NCI-H146 treated with DMSO at 0.1 percent for 48 hours (cell line): ENCODE measurements around the gene VCP.
A peak's percentile ranks its signal among the peaks of the same experiment; 100 is the strongest.

Source experiments
- DNase-seq: peaks from one replicate; lab custom pipeline; 2025; ENCODE audit not compliant: unreplicated experiment; lab: John Stamatoyannopoulos, UW

The VCP gene

DNA sequence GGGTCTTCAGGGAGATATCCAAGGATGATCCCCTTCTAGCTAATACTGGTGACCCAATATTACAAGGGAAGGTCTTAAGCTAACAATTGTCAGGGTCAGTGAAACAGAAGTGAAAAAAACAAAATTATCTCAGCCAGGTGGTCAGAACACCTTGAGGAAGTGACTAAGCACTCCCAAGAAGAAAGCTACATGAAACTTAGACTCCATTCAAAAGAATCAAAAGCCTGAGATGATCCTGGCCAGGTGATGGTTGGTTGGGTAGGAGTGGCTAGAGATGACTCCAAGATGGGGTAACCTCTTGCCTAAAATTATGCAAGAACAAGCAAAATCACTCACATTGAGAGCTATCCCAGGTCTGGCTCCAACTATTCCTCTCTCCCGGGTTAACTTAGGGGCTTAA is 5.4 kb downstream of the VCP start:
- DNase-seq, result no peak

DNA sequence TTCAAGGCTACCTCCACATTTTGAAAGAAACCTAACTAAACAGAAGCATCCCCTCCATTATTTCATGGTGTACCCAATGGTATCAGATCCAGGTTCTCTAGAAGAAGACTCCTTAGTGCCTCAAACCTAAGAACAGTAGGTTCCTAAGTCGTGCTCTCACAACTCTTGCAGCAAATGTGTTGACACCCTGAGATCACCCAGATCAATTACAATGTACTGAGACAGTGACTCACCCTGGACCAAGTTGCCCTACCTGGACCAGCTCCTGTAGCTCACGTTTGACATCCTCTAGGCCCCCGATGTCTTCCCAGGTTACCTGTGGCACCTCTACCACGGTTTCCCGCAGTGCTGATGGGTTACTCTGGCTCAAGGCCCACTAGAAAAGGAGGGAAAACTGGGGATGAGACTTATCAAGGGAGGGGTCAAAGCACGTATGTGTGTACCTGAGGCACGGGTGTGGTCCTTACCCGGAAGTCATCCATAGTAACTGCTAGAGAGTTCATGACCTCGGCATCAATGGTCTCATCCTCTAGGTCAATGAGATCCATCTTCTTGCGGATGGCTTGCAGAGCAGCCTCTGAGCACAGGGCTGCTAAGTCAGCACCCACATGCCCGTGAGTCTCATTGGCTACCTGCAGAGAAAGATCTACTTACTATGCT is 11.7 kb downstream of the VCP start:
- DNase-seq, result no peak

DNA sequence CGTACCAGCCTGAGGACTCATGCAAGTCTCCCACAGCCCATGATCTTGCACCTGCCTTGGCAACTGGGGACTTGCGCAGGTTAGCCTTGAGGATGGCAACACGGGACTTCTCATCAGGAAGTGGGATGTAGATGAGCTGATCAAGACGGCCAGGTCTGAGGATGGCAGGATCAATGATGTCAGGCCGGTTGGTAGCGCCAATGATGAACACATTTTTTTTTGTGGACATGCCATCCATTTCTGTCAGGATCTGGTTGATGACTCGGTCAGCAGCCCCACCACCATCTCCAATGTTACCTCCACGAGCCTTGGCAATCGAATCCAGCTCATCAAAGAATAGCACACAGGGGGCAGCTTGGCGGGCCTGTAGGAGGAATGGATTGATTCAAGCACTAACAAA is 13.0 kb downstream of the VCP start:
- no peak for DNase-seq

DNA sequence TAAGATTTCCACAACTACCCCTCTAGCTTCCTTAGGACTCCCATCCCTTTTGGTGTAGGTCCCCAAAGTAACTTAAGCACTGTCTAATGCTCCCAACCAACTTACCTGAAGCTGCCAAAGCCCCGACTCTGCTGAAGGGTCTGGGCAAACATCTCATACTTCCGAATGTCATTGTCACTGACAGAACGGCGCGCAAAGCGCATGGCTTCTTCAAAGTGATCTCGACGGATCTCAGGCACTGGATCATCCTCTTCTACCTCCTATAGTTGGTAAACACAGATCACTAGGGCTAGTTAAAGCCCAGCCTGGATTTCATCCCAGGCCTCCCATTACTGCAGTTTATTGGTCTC is 15.2 kb downstream of the VCP start:
- DNase-seq, result no peak

DNA sequence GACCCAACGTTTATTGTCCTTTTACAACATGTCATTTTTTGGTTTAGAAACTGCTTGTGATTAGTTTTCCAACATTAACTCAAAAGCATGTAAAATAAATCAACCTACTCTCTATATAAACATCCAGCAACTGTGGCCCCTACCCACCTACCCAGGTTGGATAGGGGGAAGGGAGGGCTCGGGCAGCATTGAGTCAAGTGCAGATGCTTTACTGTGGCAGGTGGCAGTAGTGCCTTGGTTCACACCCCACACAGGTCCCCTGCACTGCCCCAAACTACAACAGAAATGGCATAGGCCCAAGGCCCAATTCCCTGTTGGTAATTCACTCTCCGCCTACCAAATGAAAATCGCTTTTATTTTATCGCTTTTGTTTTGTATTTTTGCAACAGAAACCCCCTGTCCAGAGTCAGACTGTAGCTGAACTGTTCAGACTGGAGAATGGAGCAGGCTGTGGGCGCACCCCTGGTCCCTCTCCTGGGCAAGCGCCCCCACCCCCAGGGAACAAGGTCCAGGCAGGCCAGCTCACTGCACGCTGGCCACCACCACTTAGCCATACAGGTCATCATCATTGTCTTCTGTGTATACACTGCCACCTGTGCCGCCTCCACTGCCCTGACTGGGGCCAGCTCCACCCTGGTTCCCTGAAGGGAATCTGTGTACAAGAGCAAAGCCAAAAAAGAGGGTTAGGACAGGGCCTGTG is 15.7 kb downstream of the VCP start:
- DNase-seq, result no peak

GRCh38 chr9:35054871-35055644 is 17.4 kb downstream of the VCP start:
- no peak for DNase-seq

DNA sequence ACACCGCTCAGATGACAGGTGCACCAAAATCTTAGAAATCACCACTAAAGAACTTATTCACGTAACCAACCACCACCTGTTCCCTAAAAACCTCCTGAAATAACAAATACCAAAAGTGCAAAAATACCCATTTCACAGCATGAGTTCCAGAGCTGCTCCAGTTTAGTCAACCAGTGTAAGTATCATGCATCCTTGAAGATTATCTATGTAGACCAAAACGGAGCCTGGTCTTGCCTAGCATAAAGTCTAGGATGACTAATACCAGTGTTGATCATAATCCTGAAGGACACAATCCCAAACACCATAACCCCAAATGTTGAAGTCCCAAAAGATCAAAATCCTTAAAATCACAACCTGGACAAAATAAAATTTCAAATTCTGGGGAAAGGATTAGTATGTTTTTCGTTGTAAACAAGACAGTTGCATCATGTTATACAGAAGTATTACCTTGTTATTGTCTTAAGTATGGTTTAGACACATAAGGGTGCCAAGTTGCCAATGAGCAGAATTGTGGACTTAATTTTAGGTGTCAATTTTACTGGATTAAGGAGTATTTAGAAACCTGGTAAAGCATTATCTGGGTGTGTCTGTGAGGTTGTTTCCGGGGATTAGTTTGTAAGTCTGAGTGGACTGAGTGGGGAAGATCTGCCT is 18.1 kb downstream of the VCP start:
- DNase-seq, result no peak

- DNase-seq, result peak; percentile 30
These were observed 21.1 kb downstream of the VCP start for GRCh38 chr9:35051069-35051967.

DNA sequence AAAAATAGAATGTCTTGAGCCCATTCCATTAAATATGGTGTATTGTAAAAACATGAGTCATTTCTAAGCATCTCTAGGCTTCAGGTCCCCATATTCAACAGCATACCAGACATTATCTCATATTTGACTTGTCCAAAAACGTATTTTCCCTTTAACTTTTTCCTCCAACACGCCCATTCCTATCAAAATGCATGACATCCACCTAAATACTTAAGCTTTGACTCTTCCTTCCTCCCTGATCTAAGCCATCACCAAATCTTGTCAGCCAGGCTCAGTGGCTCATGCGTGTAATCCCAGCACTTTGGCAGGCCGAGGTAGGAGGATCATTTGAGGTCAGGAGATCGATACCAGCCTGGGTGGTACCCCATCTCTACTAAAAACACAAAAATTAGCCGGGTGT is 23.9 kb downstream of the VCP start:
- DNase-seq, result no peak

DNA sequence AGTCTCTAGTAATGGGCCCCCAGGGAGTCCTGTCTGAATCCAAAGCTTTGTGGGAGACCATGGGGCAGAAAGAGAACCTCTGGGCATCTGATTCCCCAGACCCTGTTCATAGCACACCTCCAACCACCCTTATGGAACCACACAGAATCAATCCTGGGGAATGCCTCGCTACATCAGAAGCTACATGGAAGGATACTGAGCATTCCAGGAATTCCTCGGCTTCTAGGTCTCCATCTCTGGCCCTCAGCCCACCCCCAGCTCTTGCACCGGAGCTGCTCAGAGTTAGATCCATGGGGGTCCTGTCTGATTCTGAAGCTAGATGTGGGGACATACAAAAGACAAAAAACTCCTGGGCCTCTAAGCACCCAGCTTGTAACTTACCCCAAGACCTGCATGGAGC is 28.4 kb downstream of the VCP start:
- no peak for DNase-seq

- DNase-seq, result no peak
These were observed 29.4 kb downstream of the VCP start for GRCh38 chr9:35042891-35043545.

DNA sequence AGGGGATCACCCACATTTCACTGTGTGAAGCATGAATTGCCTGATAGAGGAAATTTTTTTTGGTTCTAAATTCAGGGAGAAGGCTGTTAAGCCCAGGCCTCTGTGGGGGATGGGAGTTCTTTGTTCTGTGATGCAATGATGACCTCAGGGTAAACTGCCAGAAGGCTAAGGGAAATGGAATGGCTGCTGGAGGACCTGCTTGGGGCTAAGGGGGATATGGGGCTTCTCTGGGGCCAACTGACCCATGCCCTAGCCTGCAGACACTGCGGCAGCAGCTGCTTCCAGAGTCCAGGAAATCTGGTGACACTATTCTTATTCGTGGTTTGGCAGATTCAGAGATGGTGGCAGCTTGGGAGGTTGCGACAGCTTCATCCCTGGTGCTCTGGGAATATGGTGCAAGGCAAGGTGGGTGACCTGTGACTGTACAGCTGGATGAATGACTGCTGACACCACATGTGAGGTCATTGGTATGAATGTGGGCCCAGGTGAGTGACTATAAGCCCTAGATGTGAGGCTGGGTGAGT is 30.3 kb downstream of the VCP start:
- no peak for DNase-seq

DNA sequence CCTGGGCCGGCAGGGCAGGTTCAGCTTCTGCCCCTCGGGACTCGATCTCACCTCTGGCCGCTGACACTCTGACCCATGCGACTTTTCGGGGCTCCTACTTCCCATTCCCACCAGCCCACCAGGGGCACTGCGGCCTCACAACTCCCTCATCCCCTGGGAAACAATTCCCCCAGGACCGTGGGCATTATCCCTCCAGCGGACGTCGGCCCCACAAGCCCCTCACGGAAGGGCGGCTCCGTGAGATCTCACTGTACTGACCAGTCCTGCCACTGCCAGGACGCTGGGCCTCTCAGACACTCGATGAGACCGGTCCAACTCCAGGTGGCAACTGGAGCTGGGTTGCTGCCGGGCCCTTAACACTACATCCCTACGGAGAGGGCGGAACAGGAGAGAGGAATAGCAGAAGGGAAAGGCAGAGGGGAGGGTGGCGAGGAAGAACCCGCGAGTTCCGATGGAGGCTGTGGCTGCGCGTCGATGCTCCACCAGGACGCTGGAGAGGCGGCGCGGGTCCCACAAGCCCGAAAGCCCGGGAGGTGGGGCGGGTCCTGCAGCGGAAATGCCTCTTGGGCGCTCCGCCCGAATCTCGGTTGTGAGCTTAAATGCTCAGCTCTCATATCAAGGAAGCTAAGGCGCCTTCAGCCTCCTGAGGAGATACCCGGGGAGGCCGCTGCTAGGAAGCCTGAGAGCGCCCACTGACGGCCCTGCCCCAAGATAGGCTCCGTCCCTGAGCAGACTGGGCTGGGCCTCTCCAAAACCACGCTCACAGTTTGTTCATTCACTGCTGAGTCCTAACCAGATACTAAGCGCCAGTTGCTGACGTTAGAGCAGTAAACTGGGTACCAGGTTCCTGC is 36.3 kb downstream of the VCP start:
- no peak for DNase-seq

DNA sequence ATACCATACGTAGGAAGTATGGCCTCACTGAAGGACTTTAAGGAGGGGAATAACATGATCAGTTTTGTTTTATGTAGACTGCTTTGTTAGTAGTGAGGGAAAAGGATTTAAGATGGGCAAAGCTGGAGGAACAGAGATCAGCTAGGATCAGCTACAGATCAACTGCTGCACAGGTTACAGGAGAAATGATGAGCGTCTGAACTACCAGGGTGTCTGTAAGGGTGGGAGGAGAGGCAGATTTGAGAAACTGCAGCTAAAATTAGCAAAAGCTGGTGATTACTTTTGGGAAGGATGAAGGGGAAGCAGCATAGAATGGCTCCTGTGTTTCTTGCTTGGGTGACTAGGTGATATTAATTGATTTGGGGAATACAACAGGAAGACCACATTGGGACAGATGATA is 39.3 kb downstream of the VCP start:
- DNase-seq, result no peak

- no peak for DNase-seq
These were observed 42.6 kb downstream of the VCP start for GRCh38 chr9:35029852-35030251.

DNA sequence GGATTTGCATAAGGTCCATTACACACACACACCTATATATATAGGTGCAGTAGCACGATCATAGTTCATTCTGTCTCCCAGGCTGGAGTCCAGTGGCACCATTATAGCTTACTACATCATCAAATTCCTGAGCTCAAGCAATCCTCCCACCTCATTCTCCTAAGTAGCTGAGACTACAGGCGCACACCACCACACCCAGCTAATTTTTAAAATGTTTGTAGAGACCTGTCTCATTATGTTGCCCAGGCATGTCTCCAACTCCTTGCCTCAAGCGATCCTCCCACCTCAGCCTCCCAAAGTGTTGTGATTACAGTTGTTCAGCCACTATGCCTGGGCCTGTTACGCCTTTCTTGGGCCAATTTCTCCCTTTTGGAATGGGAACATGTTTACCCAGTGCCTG is 43.2 kb downstream of the VCP start:
- DNase-seq, result no peak

DNA sequence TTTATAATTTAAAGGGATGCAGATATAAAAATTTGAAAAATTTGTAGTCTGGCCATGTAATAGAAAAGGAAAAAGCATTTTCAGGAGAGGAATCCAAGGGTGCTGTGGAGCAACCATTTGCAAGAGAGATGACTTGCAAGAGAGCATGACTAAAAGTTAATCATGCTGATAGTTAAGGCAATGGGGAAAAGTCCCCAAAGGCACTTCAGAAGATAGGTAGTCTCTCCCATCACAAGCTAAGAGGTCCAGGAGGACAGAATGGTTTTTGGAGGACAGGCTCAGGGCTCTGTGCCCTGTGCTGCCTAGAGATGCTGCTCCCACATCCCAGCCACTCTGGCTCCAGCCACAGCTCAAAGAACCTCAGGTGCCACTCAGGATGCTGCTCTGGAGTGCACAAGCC is 44.1 kb downstream of the VCP start:
- DNase-seq, result no peak

DNA sequence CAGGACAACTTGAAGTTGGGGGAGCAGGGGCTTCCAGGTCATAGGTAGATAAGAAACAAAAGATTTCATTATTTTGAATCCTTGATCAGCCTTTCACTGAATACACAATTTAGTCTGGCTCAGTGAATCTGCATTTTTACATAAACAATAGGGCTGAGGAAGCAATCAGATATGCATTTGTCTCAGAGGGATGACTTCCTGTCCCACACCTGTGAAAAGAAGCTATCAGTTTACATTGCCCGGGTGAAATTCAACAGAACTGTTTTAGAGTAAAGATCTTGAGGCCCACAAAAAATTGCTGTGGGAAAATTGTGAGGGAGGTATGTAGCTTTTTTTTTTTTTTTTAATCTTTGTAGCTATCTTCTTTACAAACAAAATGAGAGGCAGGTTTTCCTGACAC is 44.6 kb downstream of the VCP start:
- no peak for DNase-seq

GRCh38 chr9:35027374-35027773 is 45.1 kb downstream of the VCP start:
- no peak for DNase-seq
